Urothelium cell line (cell line): ENCODE data around the gene ATP1A2.
A peak's percentile ranks its signal among the peaks of the same experiment; 100 is the strongest.
"Not testable (repeated sequence)": the region's sequence is repeated elsewhere in the genome, so short reads cannot be mapped to it uniquely, and the experiment has no call there.

Experiments used
- DNase-seq: peaks from one replicate; pipeline ENCODE4 v3.0.0; 2011; ENCODE audit warnings: low spot score, mixed read lengths
- FAIRE-seq: peaks from 2 replicates; lab custom pipeline; 2011; peaks lifted over from hg19 to GRCh38; lab: Jason Lieb, UNC

ATP1A2 gene

GRCh38 chr1:160122978-160123495 lies 7.5 kb downstream of the ATP1A2 start:
- FAIRE-seq = no peak
- no peak for DNase-seq

DNA sequence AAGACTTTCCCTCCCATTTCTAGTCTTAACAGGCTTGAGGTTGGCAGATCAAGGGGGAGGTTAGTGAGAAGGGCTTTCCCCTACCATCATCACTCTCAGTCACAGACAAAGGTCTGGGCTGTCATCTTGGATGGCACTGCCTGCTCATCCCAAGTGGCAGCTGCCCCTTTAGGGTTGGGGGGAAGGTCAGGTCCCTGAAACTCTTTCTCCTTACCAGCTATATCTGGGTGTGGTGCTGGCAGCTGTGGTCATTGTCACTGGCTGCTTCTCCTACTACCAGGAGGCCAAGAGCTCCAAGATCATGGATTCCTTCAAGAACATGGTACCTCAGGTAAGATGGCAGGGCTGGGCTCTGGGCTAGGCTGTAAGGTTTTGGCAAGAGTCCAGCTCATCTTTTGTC lies 8.2 kb downstream of the ATP1A2 start:
- FAIRE-seq = no peak
- DNase-seq = no peak

- FAIRE-seq = peak; percentile 96
- DNase-seq = peak; percentile 90
Measured at GRCh38 chr1:160124705-160125478, 9.3 kb downstream of the ATP1A2 start.

GRCh38 chr1:160125746-160126145 lies 10.2 kb downstream of the ATP1A2 start:
- no peak for FAIRE-seq
- peak; percentile 64 for DNase-seq

- not testable (repeated sequence) for FAIRE-seq, DNase-seq
Measured at GRCh38 chr1:160126342-160126741, 10.8 kb downstream of the ATP1A2 start.

- FAIRE-seq = no peak
- DNase-seq = no peak
Measured at GRCh38 chr1:160127381-160127780, 11.8 kb downstream of the ATP1A2 start.

- FAIRE-seq (no peak), DNase-seq (peak; percentile 62)
Measured at GRCh38 chr1:160127865-160128523, 12.4 kb downstream of the ATP1A2 start.

GRCh38 chr1:160128636-160129035 lies 13.1 kb downstream of the ATP1A2 start:
- DNase-seq = no peak
- no peak for FAIRE-seq

DNA sequence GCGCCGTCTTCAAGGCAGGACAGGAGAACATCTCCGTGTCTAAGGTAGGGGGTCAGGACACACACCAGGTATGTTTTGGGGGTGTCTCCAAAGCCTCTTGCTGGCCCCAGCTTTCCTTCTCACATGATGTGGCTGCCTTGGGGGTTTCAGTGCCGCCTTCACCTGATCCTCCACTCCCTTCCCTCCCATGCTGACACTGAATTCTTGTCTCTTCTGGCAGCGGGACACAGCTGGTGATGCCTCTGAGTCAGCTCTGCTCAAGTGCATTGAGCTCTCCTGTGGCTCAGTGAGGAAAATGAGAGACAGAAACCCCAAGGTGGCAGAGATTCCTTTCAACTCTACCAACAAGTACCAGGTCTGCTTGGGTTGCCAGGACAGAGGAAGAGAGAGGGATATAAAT lies 13.5 kb downstream of the ATP1A2 start:
- peak; percentile 41 for DNase-seq
- no peak for FAIRE-seq

DNA sequence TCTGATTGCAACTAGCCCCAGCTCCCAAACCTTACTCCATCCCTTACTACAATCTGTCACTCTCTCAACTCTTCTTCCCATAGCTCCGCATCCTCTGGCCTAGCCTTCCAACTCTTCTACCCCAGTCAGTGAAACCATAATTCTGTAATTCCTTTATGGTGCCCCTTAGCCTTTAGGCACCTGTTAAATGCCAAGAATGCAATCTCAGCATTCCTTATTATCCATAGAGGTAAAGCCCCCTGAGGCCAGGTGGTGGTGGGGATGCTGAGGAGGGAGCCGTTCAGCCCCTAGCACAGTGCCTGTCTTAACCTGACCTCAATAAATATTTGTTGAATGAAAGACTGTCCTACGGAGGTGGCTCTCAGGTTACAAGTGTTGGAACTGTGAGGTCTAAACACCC lies 14.0 kb downstream of the ATP1A2 start:
- no peak for DNase-seq
- no peak for FAIRE-seq

GRCh38 chr1:160129966-160130365 lies 14.4 kb downstream of the ATP1A2 start:
- no peak for DNase-seq
- no peak for FAIRE-seq

DNA sequence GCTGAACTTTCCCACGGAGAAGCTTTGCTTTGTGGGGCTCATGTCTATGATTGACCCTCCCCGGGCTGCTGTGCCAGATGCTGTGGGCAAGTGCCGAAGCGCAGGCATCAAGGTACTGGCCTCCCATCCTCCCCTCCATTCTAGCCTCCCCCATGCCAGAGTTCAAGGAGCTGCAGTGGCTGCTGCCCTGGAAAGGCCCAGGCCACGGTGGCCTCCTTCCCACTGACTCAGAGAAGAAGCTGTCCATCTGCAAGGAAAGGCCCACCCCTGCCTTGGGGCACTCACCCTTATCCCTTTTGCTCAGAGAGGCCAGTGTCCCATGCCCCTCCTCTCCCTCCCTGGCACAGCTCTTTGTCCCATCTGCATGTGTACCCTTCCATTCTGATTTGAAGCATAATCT lies 14.9 kb downstream of the ATP1A2 start:
- DNase-seq = no peak
- FAIRE-seq = no peak

- DNase-seq (no peak), FAIRE-seq (no peak)
Measured at GRCh38 chr1:160130939-160131338, 15.4 kb downstream of the ATP1A2 start.

- DNase-seq (no peak), FAIRE-seq (no peak)
Measured at GRCh38 chr1:160131803-160132565, 16.4 kb downstream of the ATP1A2 start.

DNA sequence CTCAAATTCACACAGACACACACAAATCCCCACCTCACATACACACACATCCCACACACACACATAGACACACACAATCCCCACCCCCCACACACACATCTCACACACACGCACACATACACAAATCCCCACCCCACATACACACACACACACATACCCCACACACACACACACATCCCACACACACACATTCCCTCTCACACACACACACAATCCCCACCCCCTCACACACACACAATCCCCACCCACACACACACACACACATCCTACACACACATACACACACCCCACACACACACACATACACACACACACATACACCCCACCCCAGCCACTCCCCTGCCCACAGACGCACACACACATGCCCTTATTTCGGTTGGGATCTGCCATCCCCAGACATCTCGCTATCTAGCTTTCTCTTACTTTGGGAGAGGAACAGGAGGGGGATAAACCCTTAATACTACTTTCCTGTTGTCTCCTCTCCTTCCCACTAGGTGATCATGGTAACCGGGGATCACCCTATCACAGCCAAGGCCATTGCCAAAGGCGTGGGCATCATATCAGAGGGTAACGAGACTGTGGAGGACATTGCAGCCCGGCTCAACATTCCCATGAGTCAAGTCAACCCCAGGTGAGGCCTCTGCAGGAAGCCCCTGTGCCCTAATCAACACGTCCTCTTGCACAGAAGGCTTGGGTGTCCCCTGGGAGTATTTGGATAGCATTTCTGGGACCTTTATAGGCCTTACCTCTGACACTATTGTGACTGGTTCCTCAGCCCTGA lies 18.6 kb downstream of the ATP1A2 start:
- FAIRE-seq (peak; percentile 77), DNase-seq (no peak)

DNA sequence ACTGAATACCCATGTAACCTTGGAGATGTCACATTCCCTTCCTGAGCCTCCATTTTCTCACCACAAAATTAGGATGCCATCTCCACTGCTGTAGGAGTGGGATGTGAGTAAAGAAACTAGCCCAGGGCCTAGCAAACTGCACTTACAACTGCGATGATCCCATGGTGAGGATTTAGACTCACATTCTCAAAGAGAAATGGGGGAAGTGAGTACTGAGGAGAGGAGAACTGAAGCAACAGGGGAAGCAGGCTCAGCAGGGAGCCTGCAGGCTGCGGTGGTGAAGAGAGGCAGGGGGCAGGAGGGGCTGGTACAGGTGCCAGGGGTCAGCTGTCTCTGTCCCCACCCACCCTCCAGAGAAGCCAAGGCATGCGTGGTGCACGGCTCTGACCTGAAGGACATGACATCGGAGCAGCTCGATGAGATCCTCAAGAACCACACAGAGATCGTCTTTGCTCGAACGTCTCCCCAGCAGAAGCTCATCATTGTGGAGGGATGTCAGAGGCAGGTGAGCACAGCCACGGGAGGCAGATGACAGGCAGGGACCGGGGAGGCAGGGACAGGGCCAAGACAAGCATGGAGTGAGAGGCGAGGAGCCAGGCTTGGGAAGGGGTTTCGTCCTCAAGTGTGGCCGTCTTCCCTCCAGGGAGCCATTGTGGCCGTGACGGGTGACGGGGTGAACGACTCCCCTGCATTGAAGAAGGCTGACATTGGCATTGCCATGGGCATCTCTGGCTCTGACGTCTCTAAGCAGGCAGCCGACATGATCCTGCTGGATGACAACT lies 19.4 kb downstream of the ATP1A2 start:
- FAIRE-seq (peak; percentile 92), DNase-seq (no peak)

DNA sequence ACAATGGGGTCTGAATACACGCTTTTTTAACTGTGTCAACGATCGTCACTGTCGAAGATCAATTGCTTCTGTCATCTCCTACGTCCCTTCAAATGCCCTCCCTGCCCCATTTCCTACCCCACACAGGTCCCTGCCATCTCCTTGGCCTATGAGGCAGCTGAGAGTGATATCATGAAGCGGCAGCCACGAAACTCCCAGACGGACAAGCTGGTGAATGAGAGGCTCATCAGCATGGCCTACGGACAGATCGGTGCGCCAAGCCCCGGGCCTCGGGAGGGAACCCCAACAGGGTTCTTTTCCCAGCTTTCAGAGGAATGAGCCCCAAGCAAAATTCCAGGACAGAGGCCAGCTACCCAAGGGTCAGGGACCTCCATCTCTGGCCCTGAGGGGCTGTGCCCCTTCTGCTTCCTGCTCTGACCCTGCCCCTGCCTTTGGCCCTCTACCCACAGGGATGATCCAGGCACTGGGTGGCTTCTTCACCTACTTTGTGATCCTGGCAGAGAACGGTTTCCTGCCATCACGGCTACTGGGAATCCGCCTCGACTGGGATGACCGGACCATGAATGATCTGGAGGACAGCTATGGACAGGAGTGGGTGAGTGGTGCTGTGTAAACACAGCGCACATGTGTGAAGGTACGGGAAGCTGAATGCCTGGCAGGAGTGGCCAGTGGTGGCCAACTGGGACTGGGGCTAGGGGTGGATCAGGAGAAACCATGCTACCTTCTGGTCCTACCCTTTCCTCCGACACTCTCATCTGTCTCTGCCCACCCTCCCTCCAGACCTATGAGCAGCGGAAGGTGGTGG lies 20.8 kb downstream of the ATP1A2 start:
- no peak for FAIRE-seq

GRCh38 chr1:160136926-160137200 lies 21.3 kb downstream of the ATP1A2 start:
- DNase-seq (no peak), FAIRE-seq (no peak)

More for the DNA sequence above, 20.8 kb downstream of the ATP1A2 start:
- no peak for DNase-seq

GRCh38 chr1:160137216-160137862 lies 21.8 kb downstream of the ATP1A2 start:
- DNase-seq = no peak
- no peak for FAIRE-seq
